HG02763 (cell line): ENCODE measurements around the gene TBC1D2B.
A peak's percentile ranks its signal among the peaks of the same experiment; 100 is the strongest.

ENCODE experiments used
- ATAC-seq: cut with Tn5 transposase; IDR thresholded peaks from one replicate; pipeline ENCODE4 v1.9.1; 2021; ENCODE audit warnings: mild to moderate bottlenecking, moderate library complexity; ENCODE audit not compliant: unreplicated experiment

TBC1D2B gene

GRCh38 chr15:78077053-78077870 is at the start of gene TBC1D2B:
TSS of gene TBC1D2B (minus strand) at chr15:78077711. CDS start at chr15:78077652, 59 bp downstream.
- ATAC-seq: peak; percentile 74

GRCh38 chr15:78125267-78125666 is 47.8 kb upstream of the TBC1D2B start:
- ATAC-seq: no peak

- ATAC-seq: no peak
Measured at GRCh38 chr15:78120523-78120922, 43.0 kb upstream of the TBC1D2B start.

- ATAC-seq: no peak
Measured at GRCh38 chr15:78112551-78112950, 35.0 kb upstream of the TBC1D2B start.

- no peak for ATAC-seq
Measured at GRCh38 chr15:78111788-78112187, 34.3 kb upstream of the TBC1D2B start.

GRCh38 chr15:78110916-78111475 is 33.5 kb upstream of the TBC1D2B start:
- ATAC-seq: no peak

- ATAC-seq: no peak
Measured at GRCh38 chr15:78110096-78110495, 32.6 kb upstream of the TBC1D2B start.

GRCh38 chr15:78109156-78109555 is 31.6 kb upstream of the TBC1D2B start:
- no peak for ATAC-seq

GRCh38 chr15:78108300-78109084 is 31.0 kb upstream of the TBC1D2B start:
- ATAC-seq: peak; percentile 50

- ATAC-seq: no peak
Measured at GRCh38 chr15:78107471-78107870, 30.0 kb upstream of the TBC1D2B start.

GRCh38 chr15:78105476-78106241 is 28.1 kb upstream of the TBC1D2B start:
- ATAC-seq: no peak

GRCh38 chr15:78104566-78105475 is 27.3 kb upstream of the TBC1D2B start:
- no peak for ATAC-seq

GRCh38 chr15:78104119-78104479 is 26.6 kb upstream of the TBC1D2B start:
- no peak for ATAC-seq

- peak; percentile 56 for ATAC-seq
Measured at GRCh38 chr15:78103406-78104118, 26.1 kb upstream of the TBC1D2B start.

GRCh38 chr15:78102741-78103140 is 25.2 kb upstream of the TBC1D2B start:
- no peak for ATAC-seq

- ATAC-seq: no peak
Measured at GRCh38 chr15:78102211-78102610, 24.7 kb upstream of the TBC1D2B start.

- no peak for ATAC-seq
Measured at GRCh38 chr15:78101423-78102105, 24.1 kb upstream of the TBC1D2B start.

GRCh38 chr15:78100886-78101285 is 23.4 kb upstream of the TBC1D2B start:
- no peak for ATAC-seq
